WTC11 (cell line): Measurements from ENCODE around the gene TMEM9B. TPM values are rescaled to one million over a fixed set of nuclear protein-coding genes. Genes with fewer than 3 reads are reported as not detected.

ENCODE experiments used
- ATAC-seq: fragments of 200-7000 bp; cut with Tn5 transposase; 2 replicates; pipeline ENCODE4 v1.10.0; 2021; ENCODE audit warnings: mild to moderate bottlenecking, moderate library complexity
- CTCF ChIA-PET: fragments of 300-600 bp; sonication (Branson Sonifier 250); formaldehyde crosslinking; loops from one replicate; lab custom pipeline; 2021; ENCODE audit warnings: antibody characterized with exemption; lab: Charles Lee
- POLR2A ChIA-PET: fragments of 350-600 bp; sonication (Branson Sonifier 250); formaldehyde crosslinking; loops from one replicate; lab custom pipeline; 2021; ENCODE audit warnings: antibody characterized with exemption; lab: Charles Lee
- DNase-seq: peaks from one replicate; pipeline ENCODE4 v3.0.0; 2021; ENCODE audit warnings: low spot score
- H3K27ac Mint-ChIP-seq: 2 replicates; pipeline ENCODE4 v1.8.0; 2021; ENCODE audit warnings: mixed read lengths
- H3K27me3 Mint-ChIP-seq: 2 replicates; pipeline ENCODE4 v1.8.0; 2021; ENCODE audit warnings: low read depth, mild to moderate bottlenecking, moderate library complexity, mixed read lengths
- H3K36me3 Mint-ChIP-seq: 2 replicates; pipeline ENCODE4 v1.8.0; 2021; ENCODE audit warnings: mixed read lengths
- H3K4me1 Mint-ChIP-seq: 2 replicates; pipeline ENCODE4 v1.8.0; 2022; ENCODE audit warnings: mixed read lengths
- H3K4me3 Mint-ChIP-seq: 2 replicates; pipeline ENCODE4 v1.8.0; 2021; ENCODE audit warnings: mild to moderate bottlenecking, moderate library complexity, mixed read lengths
- H3K9me3 Mint-ChIP-seq: 2 replicates; pipeline ENCODE4 v1.8.0; 2021; ENCODE audit warnings: mixed read lengths
- ATF2 ChIP-seq: sonication (generic); formaldehyde crosslinking; IDR thresholded peaks from 2 replicates; pipeline ENCODE4 v1.8.1; 2022; ENCODE audit warnings: low read depth, missing genetic modification reagents, borderline replicate concordance
- EMX1 ChIP-seq: fragments of 250-450 bp; sonication (Bioruptor Pico); IDR thresholded peaks from 2 replicates; pipeline ENCODE4 v1.8.0; 2021; ENCODE audit warnings: mild to moderate bottlenecking
- ESRRA ChIP-seq: sonication (generic); formaldehyde crosslinking; IDR thresholded peaks from 2 replicates; pipeline ENCODE4 v1.8.1; 2022; ENCODE audit warnings: mild to moderate bottlenecking, missing genetic modification reagents, borderline replicate concordance
- ETV6 ChIP-seq: sonication (generic); formaldehyde crosslinking; IDR thresholded peaks from 2 replicates; pipeline ENCODE4 v1.8.1; 2022; ENCODE audit warnings: mild to moderate bottlenecking, missing genetic modification reagents
- HMGXB4 ChIP-seq: sonication (generic); formaldehyde crosslinking; IDR thresholded peaks from 2 replicates; pipeline ENCODE4 v1.8.1; 2023; ENCODE audit warnings: mild to moderate bottlenecking, moderate library complexity, missing genetic modification reagents
- MXD4 ChIP-seq: fragments of 250-450 bp; sonication (Bioruptor Pico); IDR thresholded peaks from 2 replicates; pipeline ENCODE4 v1.8.0; 2021; ENCODE audit warnings: mild to moderate bottlenecking, moderate library complexity, borderline replicate concordance
- NFATC4 ChIP-seq: fragments of 250-450 bp; sonication (Bioruptor Pico); IDR thresholded peaks from 2 replicates; pipeline ENCODE4 v1.9.0; 2021; ENCODE audit warnings: mild to moderate bottlenecking
- OVOL2 ChIP-seq: fragments of 250-450 bp; sonication (Bioruptor Pico); IDR thresholded peaks from 2 replicates; pipeline ENCODE4 v1.9.0; 2021; ENCODE audit warnings: mild to moderate bottlenecking, borderline replicate concordance
- PREB ChIP-seq: sonication (generic); formaldehyde crosslinking; IDR thresholded peaks from 2 replicates; pipeline ENCODE4 v1.8.1; 2022; ENCODE audit warnings: mild to moderate bottlenecking, missing genetic modification reagents, moderate library complexity, borderline replicate concordance
- SMAD3 ChIP-seq: sonication (generic); formaldehyde crosslinking; IDR thresholded peaks from 2 replicates; pipeline ENCODE4 v1.8.0; 2022; ENCODE audit warnings: missing genetic modification reagents, mild to moderate bottlenecking, borderline replicate concordance
- SMAD4 ChIP-seq: sonication (generic); formaldehyde crosslinking; IDR thresholded peaks from 2 replicates; pipeline ENCODE4 v1.8.0; 2022; ENCODE audit warnings: mild to moderate bottlenecking, missing genetic modification reagents
- SP1 ChIP-seq: sonication (generic); formaldehyde crosslinking; conservative IDR thresholded peaks from 2 replicates; pipeline ENCODE4 v1.8.1; 2022; ENCODE audit warnings: missing genetic modification reagents
- TCF7 ChIP-seq: sonication (generic); formaldehyde crosslinking; IDR thresholded peaks from 2 replicates; pipeline ENCODE4 v1.8.0; 2022; ENCODE audit warnings: mild to moderate bottlenecking, low read depth, missing genetic modification reagents, moderate library complexity
- USF2 ChIP-seq: sonication (generic); formaldehyde crosslinking; IDR thresholded peaks from 2 replicates; pipeline ENCODE4 v1.8.1; 2023; ENCODE audit warnings: mild to moderate bottlenecking, missing genetic modification reagents, moderate library complexity
- ZNF263 ChIP-seq: sonication (generic); formaldehyde crosslinking; IDR thresholded peaks from 2 replicates; pipeline ENCODE4 v1.8.1; 2022; ENCODE audit warnings: low read depth, mild to moderate bottlenecking, moderate library complexity, missing genetic modification reagents
- total RNA-seq: library from RNA; stranded (reverse); gene quantifications from 3 replicates; pipeline ENCODE4 v1.2.3, GENCODE V29; 2021
- TF ChIP-seq, protein P1 (sequence below): fragments of 200-600 bp; IDR thresholded peaks from 2 replicates; pipeline ENCODE4 v1.8.0; 2022; ENCODE audit warnings: antibody characterized with exemption

The TMEM9B gene
- total RNA-seq, 1 experiment from 2014 or later = 8.7 TPM

GRCh38 chr11:8971196-8971923 lies 7.1 kb upstream of the TMEM9B start (continued):
- TF ChIP-seq ATF2 (CRISPR knock-in tag) = no peak
- TF ChIP-seq HMGXB4 (CRISPR knock-in tag) = no peak
- TF ChIP-seq PREB (CRISPR knock-in tag) = no peak
- no peak for TF ChIP-seq MXD4
- no peak for TF ChIP-seq ESRRA (CRISPR knock-in tag)
- no peak for TF ChIP-seq SMAD4 (CRISPR knock-in tag)
- TF ChIP-seq USF2 (CRISPR knock-in tag) = no peak
- TF ChIP-seq NFATC4 = no peak

- ChIA-PET POLR2A (no interaction called here), CTCF (no interaction called here)
- ATAC-seq = no peak
- H3K4me3 Mint-ChIP-seq = no peak overlapping the region
- H3K36me3 Mint-ChIP-seq = no peaks in the 10 kb centered on the region
- H3K4me1 Mint-ChIP-seq = peaks cover 19% of the 10 kb centered on the region
- H3K27ac Mint-ChIP-seq = no peak overlapping the region
- no peaks in the 10 kb centered on the region for H3K27me3 Mint-ChIP-seq
- no peak for DNase-seq
- H3K9me3 Mint-ChIP-seq = no peaks in the 10 kb centered on the region
- TF ChIP-seq ZNF263 (CRISPR knock-in tag) = no peak
- TF ChIP-seq, protein P1, sequence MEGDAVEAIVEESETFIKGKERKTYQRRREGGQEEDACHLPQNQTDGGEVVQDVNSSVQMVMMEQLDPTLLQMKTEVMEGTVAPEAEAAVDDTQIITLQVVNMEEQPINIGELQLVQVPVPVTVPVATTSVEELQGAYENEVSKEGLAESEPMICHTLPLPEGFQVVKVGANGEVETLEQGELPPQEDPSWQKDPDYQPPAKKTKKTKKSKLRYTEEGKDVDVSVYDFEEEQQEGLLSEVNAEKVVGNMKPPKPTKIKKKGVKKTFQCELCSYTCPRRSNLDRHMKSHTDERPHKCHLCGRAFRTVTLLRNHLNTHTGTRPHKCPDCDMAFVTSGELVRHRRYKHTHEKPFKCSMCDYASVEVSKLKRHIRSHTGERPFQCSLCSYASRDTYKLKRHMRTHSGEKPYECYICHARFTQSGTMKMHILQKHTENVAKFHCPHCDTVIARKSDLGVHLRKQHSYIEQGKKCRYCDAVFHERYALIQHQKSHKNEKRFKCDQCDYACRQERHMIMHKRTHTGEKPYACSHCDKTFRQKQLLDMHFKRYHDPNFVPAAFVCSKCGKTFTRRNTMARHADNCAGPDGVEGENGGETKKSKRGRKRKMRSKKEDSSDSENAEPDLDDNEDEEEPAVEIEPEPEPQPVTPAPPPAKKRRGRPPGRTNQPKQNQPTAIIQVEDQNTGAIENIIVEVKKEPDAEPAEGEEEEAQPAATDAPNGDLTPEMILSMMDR = no peak
- TF ChIP-seq MXD4 = no peak
- TF ChIP-seq OVOL2 (CRISPR knock-in tag) = no peak
- TF ChIP-seq EMX1 (CRISPR knock-in tag) = no peak
- TF ChIP-seq SMAD3 (CRISPR knock-in tag) = no peak
- no peak for TF ChIP-seq SP1
- no peak for TF ChIP-seq ETV6 (CRISPR knock-in tag)
- no peak for TF ChIP-seq TCF7 (CRISPR knock-in tag)
Measured at GRCh38 chr11:8967184-8967583, 2.9 kb upstream of the TMEM9B start.
